ENCODE data around the gene NRIP2.
"Not testable (repeated sequence)": the region's sequence is repeated elsewhere in the genome, so short reads cannot be mapped to it uniquely, and the experiment has no call there.

The NRIP2 gene, protein sequence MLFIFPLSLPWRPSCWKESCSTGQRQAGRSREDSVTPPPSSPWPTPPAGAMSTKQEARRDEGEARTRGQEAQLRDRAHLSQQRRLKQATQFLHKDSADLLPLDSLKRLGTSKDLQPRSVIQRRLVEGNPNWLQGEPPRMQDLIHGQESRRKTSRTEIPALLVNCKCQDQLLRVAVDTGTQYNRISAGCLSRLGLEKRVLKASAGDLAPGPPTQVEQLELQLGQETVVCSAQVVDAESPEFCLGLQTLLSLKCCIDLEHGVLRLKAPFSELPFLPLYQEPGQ

DNA sequence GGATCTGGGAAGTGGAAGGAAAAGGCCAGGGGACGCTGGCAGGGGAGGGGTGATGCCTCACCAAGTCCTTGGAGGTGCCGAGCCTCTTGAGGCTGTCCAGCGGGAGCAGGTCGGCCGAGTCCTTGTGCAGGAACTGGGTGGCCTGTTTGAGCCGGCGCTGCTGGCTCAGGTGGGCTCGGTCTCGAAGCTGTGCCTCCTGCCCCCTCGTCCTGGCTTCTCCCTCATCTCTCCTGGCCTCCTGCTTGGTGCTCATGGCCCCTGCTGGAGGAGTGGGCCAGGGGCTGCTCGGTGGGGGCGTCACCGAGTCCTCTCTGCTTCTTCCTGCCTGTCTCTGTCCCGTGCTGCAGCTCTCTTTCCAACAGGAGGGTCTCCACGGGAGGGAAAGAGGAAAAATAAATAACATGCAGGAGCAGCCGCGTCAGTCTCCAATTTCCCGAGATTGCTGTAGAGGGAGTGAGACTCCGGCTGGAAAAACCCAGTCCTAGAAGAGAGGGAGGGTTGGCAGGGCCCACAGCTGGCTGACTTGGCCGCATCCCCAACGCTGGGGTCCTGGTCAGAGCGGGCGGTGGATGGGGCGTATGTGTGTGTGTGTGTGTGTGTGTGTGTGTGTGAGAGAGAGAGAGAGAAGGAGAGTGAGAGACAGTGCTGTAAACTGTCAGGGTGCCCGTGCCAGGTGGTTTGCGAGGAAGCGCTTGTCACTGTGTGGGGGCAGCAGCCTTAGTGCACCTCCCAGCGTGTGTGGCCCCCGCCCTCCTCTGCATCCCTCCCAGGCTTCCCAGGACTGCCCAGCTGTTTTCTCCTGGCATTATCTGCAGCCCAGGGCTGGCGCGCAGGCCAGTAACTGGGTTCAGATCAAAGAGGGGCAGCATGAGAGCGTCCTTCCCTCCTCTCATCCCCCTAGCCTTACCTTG, at the start of gene NRIP2:
NRIP2 (minus strand) TSS at position 455 of the 911 bp plus-strand sequence; CDS start at position 403, 52 bp downstream.
- DNase-seq: no peak

DNA sequence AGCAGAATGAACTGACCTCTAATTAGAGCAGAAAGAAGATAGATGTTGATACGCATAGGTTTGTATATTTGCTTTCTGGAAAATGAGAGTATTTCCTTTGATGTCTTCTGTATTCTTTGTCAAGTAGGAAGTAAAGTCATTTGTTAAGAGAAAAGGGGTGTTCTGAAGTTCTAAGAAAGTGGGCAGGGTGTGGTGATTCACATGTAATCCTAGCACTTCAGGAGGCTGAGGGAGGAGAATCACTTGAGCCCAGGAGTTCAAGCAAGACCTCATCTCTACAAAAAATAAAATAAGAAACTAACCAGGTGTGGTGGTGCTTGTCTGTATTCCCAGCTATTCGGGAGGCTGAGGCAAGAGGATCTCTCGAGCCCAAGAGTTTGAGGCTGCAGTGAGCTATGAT, 45.0 kb upstream of the NRIP2 start:
- DNase-seq: no peak

DNA sequence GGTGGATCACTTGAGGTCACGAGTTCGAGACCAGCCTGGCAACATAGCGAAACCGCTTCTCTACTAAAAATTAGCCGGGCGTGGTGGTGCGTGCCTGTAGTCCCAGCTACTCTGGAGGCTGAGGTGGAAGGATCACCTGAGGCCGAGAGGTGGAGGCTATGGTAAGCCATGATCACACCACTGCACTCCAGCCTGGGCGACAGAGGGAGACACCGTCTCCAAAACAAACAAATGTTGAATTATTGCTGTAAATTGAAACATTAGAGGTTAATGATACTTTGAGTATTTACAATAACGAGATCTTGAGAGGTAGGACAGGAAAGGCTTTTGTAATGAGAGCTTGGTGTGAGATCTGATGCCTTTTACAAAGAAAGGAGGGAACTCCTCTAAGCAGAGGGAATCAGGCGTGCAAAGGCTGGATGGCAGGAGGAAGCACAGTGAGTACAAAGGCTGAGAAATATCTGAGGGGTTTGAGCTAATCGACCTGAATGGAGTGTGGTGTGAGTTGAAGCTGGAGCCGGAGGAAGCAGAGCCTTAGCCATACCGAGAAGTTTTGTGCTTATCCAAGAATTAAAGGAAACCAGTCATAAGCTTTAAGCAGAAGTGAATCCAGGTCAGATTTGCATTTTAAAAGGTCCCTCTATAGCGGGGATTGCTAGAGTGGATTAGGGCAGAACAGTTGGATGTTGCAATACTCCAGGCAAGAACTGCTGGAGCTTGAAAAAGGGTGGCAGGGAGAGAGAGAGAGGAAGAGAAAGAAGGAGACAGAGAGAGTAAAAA, 43.3 kb upstream of the NRIP2 start:
- peak; percentile 59 for DNase-seq

DNA sequence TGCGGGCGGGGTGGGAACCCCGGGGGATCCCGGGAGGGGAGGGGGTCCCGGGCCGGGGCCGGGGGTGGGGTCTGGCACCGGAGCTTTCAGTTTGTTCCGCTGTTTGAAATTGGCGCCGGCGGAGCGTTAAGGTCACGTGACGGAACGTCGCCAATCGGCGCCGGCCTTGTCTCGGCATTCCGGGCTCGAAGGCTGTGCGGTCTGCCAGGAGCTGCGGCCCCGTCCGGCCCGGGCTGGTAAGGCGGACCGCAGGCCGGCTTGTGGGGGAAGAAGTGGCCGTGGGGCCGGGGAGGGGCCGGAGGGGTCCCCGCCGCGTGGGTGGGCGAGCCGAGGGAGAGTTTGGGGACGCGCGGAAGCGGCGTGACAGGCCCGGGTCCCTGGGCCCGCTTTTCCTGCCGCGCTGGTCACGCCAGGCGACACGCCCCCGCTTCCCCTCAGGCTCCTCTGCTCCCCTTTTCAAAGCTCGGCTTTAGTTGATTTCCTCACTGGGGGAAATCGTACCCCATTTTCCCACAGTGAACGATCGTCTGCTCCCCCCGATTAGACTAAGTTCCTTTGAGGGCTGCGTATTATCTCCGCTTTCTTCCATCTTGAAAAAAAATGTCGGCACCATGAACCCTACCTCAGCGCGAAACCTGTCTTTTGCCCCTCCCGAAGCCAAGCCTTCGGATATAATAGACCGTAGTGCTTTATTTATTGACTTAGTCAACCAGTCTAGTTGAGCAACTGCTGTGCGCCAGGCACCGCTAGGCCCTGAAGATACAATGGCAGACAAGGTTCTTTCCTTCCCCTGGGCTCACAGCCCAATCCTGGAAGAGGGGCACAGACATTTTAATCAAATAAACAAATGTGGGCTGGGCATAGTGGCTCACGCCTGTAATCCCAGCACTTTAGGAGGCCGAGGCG, 42.5 kb upstream of the NRIP2 start, which contains the start of the genes FOXM1 and RHNO1:
FOXM1 (minus strand) TSS at position 128 of the 906 bp plus-strand sequence. CDS start 2,696 bp downstream, outside the sequence.
RHNO1 (plus strand) TSS at position 177 of the 906 bp plus-strand sequence. CDS start 8,144 bp downstream, outside the sequence.
- DNase-seq: peak; percentile 77

DNA sequence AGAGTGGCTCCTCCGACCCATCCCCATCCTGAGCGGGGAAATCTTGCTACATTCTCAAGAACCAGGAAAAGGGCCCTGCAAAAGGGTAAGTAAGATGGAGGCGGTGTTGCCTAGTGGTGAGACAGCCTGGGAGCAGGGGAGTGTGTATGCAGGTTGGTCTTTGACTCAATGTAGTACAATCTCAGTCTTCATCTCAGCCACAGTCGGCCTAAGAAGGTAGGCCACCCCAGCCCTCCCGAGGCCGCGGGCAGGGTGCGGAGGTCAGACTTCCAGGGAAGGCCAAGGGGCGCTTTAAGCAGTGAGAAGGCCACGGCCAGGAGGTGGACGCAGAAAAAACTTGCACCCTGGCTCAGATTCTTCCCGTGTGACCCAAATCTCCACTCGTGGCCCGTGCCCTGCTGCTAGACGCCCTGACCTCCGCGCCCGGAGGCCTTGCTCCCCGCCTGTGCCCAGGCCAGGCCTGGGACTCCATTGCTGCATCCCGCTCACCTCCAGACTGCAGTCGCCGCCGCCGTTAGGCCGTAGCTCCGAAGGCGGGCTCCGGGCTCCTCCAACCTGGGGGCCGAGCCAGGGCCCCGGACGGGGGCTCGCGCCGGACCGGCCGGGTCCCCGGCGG, 41.7 kb upstream of the NRIP2 start:
- DNase-seq: no peak

DNA sequence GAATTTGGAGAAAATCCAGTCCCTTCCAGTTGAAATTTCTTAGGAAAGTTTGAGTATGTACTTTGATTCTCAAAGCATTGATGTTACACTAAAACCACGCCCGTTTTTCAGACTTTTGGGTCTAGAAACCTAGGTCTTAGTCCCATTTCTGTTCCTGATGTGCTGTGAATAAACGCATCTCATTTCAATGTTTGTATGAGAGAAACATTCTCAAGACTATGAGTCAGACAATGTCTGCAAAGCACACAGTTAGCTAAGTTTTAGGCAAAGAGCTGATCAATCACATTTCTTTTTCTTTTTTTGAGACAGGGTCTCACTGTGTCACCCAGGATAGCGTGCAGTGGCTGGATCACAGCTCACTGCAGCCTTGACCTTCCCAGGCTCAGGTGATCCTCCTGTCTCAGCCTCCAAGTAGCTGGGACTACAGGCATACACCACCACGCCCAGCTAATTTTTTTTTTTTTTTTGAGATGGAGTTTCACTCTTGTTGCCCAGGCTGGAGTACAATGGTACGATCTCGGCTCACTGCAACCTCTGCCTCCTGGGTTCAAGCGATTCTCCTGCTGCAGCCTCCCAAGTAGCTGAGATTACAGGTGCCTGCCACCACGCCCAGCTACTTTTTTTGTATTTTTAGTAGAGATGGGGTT, 34.3 kb upstream of the NRIP2 start:
- not testable (repeated sequence) for DNase-seq

DNA sequence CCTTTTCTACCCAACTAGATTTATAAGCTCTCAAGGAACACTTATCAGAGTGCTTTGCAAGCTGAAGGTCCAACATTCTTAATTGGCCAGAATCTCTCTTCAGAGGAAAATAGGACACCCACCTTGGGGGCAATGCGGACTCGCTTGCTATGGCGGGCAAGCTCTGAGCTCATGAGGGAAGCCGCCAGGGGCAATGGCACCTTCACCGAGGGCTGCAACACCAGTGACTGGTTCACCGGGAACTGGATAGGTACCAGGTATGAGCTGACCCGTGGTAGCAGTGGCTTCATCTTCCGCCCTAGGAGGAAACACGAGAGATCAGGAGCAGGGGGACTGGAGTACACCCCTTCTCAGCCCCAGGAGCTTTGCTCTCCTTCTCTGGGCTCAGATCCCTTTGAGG, 29.4 kb upstream of the NRIP2 start:
- no peak for DNase-seq

DNA sequence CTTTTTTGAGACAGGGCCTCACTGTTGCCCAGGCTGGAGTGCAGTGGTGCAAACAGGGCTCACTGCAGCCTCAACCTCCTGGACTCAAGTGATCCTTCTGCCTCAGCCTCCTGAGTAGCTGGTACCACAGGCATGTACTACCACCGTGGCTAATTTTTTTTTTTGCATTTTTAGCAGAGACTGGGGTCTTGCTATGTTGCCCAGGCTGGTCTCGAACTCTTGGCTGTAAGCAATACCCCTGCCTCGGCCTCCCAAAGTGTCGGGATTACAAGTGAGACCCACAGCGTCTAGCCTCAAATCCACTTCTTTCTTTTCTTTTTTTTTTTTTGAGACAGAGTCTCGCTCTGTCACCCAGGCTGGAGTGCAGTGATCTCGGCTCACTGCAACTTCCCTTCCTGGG, 28.6 kb upstream of the NRIP2 start:
- not testable (repeated sequence) for DNase-seq

DNA sequence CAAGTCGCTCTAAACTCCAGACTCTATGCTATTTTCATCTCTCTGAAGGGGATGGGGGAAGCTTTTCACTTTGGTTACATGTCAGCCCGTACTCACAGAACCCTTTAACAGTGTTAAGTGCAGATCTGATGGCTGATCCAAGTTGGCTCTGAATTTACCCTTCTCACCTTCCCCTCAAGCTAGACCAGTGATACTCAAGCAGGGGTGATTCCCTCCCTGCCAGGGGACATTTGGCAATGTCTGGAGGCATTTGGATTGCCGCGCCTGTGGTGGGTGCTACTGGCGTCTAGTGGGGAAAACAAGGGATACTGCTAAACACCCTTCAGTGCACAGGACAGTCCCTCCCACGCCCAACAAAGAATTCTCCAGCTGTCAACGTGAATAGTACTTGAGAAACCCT, 28.0 kb upstream of the NRIP2 start:
- no peak for DNase-seq

DNA sequence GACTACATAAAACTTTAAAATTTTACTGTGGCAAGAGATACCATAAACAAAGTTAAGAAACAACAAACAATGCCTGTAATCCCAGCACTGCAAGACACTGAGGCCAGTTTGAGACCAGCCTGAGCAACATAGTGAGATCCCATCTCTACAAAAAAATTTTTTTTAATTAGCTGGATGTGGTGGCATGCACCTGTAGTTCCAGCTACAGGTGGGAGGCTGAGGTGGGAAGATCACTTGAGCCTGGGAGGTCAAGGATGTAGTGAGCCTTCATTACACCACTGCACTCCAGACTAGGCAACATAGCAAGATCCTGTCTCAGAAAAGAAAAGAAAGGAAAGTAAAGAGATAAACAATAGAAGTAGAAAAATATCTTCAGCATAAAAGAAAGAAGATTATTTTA, 25.3 kb upstream of the NRIP2 start:
- DNase-seq: no peak

DNA sequence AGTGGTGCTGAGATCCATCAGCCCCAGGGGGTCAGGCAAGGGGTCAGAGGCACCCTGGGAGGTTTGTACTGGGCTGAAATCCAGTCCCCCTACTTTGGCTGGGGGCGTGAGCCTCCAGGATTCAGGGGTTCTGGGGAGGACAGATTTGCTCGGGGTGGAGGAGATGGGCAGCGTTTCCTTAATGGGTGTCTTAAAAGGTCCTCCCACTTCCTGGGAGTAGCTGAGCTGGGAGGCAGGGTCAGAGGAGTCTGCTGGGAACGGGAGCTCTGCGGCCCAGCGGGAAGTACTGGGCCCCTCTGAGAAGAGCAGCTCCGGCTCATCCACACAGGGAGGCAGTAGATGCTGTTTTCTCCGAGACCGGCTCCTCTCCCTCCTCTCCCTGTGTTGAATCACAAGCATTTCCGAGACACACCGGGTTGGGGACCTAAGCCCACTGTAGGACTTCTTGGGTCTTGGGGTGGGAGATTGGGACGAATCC, 24.1 kb upstream of the NRIP2 start:
- no peak for DNase-seq

DNA sequence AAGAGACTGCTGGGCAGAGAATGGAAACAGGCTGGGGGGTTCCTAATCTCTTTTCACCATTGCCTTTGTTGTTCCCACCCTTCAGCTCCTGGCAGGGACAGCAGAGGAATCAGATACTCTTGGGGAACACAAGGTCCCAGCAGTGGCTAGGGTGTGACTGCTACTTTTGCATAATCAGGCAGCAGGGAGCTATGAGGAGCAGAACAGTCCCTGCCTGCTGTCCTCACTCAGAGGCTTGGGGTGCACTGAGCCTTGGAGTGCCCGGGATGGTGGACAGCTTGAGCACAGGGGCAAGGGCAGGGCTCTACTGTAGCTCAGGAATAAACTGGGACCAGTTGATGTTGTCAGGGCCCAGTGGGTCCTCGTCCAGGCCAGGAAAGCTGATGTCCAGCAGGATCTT, 23.5 kb upstream of the NRIP2 start:
- DNase-seq: no peak

DNA sequence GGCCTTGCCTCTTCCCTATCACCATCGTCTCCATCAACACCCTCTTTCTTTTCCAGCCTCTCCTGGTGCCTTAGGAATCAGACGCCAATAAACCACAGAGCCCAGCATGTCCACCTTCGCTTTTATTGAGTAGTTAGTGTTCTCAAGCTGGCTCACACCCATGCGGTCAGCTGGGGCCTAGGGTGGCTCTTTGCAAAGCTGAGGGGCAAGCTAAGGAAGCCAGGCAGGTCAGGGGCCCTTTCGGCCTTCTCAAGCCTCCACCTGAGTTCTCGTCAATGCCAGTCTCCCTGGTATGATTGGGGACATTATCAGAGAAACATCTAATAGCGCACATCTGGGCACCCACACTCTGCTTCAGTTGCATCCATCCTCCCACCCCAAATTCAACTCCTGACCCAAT, 22.7 kb upstream of the NRIP2 start:
- no peak for DNase-seq

DNA sequence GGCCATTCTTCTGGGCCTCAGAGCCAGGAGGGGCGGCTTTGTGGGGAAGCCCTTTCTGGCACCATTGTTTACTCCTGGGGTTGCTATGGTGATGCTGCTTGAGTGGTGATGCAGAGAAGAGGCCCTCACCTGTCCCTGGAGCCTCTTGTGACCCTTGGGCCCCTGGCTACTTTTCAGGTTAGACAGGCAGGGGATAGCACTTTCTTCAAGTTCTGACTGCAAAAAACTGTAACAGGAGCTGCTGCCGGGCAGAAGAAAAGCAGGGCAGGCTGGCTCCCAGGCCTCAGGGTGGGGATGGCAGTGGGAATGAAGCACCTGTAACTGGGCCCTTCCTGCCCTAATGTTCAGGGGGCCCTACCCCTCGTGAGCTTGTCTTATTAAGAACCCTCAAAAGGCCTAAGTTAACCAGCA, 22.2 kb upstream of the NRIP2 start, which contains the start of gene TEX52:
TEX52 (minus strand) TSS at position 19 of the 411 bp plus-strand sequence; CDS start at position 6, 13 bp downstream.
- DNase-seq: peak; percentile 80

DNA sequence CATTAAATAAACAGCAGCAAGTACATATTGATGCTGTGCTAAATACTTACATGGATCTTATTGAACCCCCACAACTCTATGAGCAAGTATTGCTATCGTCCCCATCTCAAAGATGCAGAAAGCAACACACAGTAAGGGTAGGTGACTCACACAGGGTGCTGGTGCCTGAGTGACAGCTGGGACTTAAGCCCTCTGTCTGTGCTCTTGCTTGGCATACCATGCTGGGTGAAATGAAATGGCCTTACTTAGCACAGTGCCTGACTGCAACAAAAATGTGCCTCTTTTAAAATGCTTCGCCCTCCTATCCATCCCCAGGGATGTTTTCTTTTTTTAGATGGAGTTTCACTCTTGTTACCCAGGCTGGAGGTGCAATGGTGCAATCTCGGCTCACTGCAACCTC, 21.2 kb upstream of the NRIP2 start:
- DNase-seq: no peak

DNA sequence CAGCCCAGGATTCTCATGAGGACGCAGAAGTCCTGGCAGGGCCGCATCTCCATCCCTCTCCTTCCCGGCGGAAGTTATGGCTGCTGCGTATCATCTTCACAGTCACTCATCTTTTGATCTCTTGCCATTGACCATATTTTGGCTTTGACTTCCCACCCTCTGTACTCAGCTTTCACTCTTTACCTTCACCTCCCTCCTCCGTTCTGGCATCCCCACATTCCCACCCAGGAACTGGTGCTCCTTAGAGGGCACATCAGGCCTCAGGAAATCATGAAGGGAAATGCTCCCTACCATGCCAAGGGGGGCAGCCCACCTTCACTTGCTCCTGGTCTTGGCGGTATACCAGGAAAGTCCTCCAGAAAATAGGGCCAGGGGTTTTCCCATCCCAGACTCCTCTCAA, 20.7 kb upstream of the NRIP2 start:
- no peak for DNase-seq

DNA sequence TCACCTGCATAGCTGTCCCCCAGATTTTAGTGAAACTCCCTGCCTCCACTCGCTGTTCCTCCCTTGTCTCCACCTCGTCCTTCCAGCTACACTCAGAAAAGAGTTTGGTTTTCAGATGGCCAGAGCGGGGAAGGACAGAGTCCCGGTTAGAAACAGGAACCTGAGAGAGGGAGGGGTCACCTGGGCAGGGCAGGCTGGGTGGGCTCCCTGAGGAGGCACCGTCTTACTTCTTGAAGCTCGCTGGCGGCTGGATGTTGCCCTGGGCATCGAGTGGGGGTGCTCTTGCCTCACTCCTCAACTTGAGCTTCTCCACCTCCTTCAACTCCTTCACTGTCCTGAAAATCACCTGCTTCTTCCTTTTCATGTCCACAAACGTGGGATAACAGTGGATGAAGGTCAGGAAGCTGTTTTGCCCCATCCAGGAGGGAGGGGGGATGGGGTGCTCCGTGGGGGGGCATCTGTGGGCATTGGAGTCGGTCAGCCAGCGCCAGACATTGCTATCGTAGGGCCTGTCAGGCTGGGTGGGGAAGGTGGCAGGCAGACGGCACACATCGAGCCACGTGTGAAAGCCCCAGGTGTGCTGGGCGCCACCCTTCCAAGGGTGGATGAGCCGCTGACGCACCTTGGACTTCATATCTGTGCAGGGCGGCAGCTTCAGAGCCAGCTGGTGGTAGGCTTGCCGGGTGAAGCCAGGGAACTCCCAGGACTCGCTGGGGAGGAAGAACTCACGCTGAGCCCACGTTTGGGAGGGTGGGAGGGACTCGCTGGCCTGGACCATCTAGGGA, 20.0 kb upstream of the NRIP2 start:
- no peak for DNase-seq

DNA sequence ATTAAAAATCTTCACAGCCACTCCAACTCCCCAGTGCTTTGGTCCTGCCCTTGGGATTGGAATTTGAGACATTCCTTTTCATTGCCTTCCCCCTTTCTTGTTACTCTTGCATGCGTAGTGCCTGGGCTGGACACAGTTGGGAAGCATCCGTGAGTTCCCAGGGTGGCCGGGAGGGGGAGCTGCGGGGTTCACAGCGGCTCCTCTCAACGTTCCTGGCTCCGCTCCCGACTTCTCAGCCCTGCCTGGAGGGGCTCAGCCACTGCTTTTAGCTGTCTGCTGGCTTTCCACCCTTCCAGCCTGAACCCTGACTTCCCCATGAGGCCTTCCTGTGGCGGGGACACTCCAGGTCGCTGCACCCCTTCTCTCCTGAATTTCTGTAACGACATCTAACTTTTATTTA, 18.8 kb upstream of the NRIP2 start:
- DNase-seq: peak; percentile 27

DNA sequence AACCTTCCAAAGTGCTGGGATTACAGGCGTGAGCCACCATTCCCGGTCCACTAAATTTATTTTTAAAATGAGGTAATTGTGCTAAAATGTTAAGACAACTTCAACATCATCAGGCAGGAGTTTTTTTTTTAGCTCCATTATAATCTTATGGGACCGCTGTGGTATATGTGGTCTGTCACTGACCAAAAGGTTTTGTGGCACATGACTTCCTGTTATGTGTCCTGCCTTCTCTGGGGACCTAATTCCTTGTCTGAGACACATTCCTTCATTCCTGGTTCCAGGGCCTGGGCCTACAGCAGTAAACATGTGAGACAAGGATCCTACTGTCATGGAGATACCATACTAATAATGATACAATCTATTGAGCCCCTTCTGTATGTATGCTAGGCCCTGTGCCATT, 17.1 kb upstream of the NRIP2 start:
- DNase-seq: no peak

DNA sequence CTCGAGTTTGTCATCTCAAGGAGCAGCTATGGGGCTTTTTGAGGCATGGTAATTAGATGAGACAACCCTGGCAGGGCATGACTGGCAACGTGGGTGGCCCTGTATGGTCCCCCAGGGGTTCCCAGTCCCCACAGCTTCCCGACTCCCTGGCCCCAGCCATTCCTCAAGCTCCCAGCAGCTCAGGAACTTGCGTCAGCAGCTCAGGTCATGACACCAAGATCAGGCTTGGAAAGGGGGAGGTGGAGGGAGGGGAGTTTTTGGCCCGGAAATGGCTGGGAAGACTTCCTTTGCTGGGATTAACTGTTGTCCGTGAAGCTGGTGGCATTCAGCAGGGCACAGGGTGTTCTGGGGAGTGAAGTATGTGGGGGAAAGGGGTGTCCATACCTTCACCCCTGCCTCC, 10.4 kb upstream of the NRIP2 start:
- no peak for DNase-seq

All from NCI-H510A (cell line).